Measurements from ENCODE around the gene PCED1B.
"Not testable (repeated sequence)": the region's sequence is repeated elsewhere in the genome, so short reads cannot be mapped to it uniquely, and the experiment has no call there.

PCED1B gene

GRCh38 chr12:47054659-47055058, 24.8 kb upstream of the PCED1B start:
- Mint-ChIP-seq H3K27me3 (no peaks in the 10 kb centered on the region), H3K27ac (no peak overlapping the region), H3K9me3 (ENCODE audit: low read depth) (peaks cover 19% of the 10 kb centered on the region), H3K4me3 (no peak overlapping the region), H3K4me1 (ENCODE audit: low read depth) (no peaks in the 10 kb centered on the region), H3K36me3 (peaks cover 7% of the 10 kb centered on the region)

DNA sequence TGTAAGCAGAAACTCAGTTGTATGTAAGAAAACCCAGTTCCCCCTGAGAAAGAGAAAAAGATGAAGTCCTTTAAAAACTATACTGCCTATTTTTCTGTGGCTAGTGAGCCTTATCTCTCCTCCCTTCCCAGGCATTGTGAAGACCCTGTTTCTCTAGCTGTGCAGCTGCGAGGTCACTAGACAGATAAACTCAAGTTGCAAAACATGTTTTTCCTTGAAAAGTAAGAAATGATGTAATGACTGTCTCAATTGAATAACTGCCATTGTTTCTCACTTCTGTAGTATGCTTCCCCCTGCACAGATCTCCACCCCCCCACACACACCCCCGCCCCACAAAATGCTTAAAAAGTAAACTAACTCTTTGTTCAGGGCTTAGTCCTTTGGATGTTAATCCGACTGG, 23.6 kb upstream of the PCED1B start:
- not testable (repeated sequence) for H3K4me3 Mint-ChIP-seq; H3K36me3 Mint-ChIP-seq; H3K4me1 Mint-ChIP-seq (ENCODE audit: low read depth); H3K27me3 Mint-ChIP-seq; H3K27ac Mint-ChIP-seq
- H3K9me3 Mint-ChIP-seq (ENCODE audit: low read depth), result peaks cover 19% of the 10 kb centered on the region

- H3K27me3 Mint-ChIP-seq; H3K4me1 Mint-ChIP-seq (ENCODE audit: low read depth); H3K4me3 Mint-ChIP-seq; H3K27ac Mint-ChIP-seq; H3K36me3 Mint-ChIP-seq: not testable (repeated sequence)
- H3K9me3 Mint-ChIP-seq (ENCODE audit: low read depth), result peaks cover 12% of the 10 kb centered on the region
Measured at GRCh38 chr12:47056944-47057343, 22.5 kb upstream of the PCED1B start.

DNA sequence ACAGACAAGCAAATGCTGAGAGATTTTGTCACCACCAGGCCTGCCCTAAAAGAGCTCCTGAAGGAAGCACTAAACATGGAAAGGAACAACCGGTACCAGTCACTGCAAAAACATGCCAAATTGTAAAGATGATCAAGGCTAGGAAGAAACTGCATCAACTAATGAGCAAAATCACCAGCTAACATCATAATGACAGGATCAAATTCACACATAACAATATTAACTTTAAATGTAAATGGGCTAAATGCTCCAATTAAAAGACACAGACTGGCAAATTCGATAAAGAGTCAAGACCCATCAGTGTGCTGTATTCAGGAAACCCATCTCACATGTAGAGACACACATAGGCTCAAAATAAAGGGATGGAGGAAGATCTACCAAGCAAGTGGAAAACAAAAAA, 20.8 kb upstream of the PCED1B start:
- not testable (repeated sequence) for H3K36me3 Mint-ChIP-seq; H3K27me3 Mint-ChIP-seq; H3K4me1 Mint-ChIP-seq (ENCODE audit: low read depth); H3K9me3 Mint-ChIP-seq (ENCODE audit: low read depth); H3K27ac Mint-ChIP-seq; H3K4me3 Mint-ChIP-seq

- Mint-ChIP-seq H3K9me3 (ENCODE audit: low read depth) (no peaks in the 10 kb centered on the region), H3K27me3 (no peaks in the 10 kb centered on the region), H3K4me1 (ENCODE audit: low read depth) (peaks cover 5% of the 10 kb centered on the region), H3K27ac (no peak overlapping the region), H3K36me3 (no peaks in the 10 kb centered on the region), H3K4me3 (no peak overlapping the region)
Measured at GRCh38 chr12:47065546-47065945, 13.9 kb upstream of the PCED1B start.

- Mint-ChIP-seq H3K27ac (peak overlapping the region; percentile 2), H3K36me3 (no peaks in the 10 kb centered on the region), H3K9me3 (ENCODE audit: low read depth) (no peaks in the 10 kb centered on the region), H3K4me1 (ENCODE audit: low read depth) (peaks cover 5% of the 10 kb centered on the region), H3K4me3 (no peak overlapping the region), H3K27me3 (no peaks in the 10 kb centered on the region)
Measured at GRCh38 chr12:47066278-47067025, 13.0 kb upstream of the PCED1B start.

DNA sequence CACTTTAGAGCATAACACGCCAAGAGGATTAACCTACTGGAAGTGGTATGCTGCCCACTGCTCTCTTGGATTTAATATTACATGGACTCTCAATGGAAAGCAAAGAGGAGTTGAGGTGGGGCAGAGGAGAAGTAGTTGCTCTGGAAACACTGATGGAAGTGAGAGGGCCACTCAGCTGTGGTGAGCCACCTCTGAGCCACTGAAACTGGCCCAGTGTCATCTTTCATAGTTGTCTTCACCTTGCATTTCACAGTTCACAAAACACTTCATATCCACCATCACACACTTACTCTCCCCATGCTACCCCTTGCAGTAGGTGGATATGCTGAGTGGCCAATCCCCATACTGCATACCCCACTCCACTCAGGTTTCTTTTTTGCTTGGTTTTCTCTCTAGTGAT, 12.2 kb upstream of the PCED1B start:
- Mint-ChIP-seq H3K9me3 (ENCODE audit: low read depth) (no peaks in the 10 kb centered on the region), H3K27me3 (no peaks in the 10 kb centered on the region), H3K36me3 (no peaks in the 10 kb centered on the region), H3K27ac (no peak overlapping the region), H3K4me1 (ENCODE audit: low read depth) (peaks cover 5% of the 10 kb centered on the region), H3K4me3 (no peak overlapping the region)

GRCh38 chr12:47067771-47068431, 11.5 kb upstream of the PCED1B start:
- Mint-ChIP-seq H3K4me1 (ENCODE audit: low read depth) (peaks cover 5% of the 10 kb centered on the region), H3K27me3 (no peaks in the 10 kb centered on the region), H3K4me3 (no peak overlapping the region), H3K27ac (no peak overlapping the region), H3K36me3 (no peaks in the 10 kb centered on the region), H3K9me3 (ENCODE audit: low read depth) (no peaks in the 10 kb centered on the region)

- H3K4me3 Mint-ChIP-seq, result no peak overlapping the region
- H3K27me3 Mint-ChIP-seq, result no peaks in the 10 kb centered on the region
- peaks cover 8% of the 10 kb centered on the region for H3K4me1 Mint-ChIP-seq (ENCODE audit: low read depth)
- no peak overlapping the region for H3K27ac Mint-ChIP-seq
- no peaks in the 10 kb centered on the region for H3K9me3 Mint-ChIP-seq (ENCODE audit: low read depth)
- H3K36me3 Mint-ChIP-seq, result no peaks in the 10 kb centered on the region
Measured at GRCh38 chr12:47068539-47068938, 10.9 kb upstream of the PCED1B start.

GRCh38 chr12:47070310-47070709, 9.1 kb upstream of the PCED1B start:
- Mint-ChIP-seq H3K36me3 (no peaks in the 10 kb centered on the region), H3K27ac (no peak overlapping the region), H3K4me3 (no peak overlapping the region), H3K27me3 (no peaks in the 10 kb centered on the region), H3K4me1 (ENCODE audit: low read depth) (peaks cover 8% of the 10 kb centered on the region), H3K9me3 (ENCODE audit: low read depth) (no peaks in the 10 kb centered on the region)

DNA sequence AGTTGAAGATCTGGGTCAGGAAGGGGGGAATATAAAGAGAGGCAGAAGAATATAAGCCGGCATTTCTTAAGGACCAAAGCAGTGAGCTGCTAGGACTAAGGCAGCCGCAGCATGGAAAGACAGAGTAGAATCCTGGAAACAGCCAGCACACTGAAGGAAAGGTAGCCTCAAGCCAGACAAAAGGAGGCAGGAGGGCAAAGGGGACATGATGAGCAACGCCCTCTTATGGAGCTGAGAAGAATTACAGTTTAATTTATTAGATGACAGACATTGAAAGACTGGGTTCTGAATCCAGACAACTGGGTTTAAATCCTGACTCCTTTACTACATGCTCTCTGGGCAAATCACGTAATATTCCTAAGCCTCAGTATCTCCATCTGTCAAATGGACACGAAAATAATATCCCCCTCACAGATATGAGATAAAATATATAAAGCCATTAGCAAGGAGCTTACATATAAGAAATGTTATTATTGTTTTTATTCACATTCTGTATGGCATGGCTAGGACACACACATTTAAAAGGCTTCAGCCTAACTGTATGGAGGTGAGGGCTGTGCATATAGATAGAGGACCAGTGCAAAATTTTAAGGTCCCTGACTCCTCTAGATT, 8.1 kb upstream of the PCED1B start:
- no peaks in the 10 kb centered on the region for H3K27me3 Mint-ChIP-seq
- peaks cover 6% of the 10 kb centered on the region for H3K36me3 Mint-ChIP-seq
- H3K27ac Mint-ChIP-seq, result no peak overlapping the region
- no peaks in the 10 kb centered on the region for H3K9me3 Mint-ChIP-seq (ENCODE audit: low read depth)
- peaks cover 18% of the 10 kb centered on the region for H3K4me1 Mint-ChIP-seq (ENCODE audit: low read depth)
- H3K4me3 Mint-ChIP-seq, result no peak overlapping the region

GRCh38 chr12:47073951-47074350, 5.5 kb upstream of the PCED1B start:
- Mint-ChIP-seq H3K27me3 (no peaks in the 10 kb centered on the region), H3K9me3 (ENCODE audit: low read depth) (no peaks in the 10 kb centered on the region), H3K4me1 (ENCODE audit: low read depth) (peaks cover 37% of the 10 kb centered on the region), H3K36me3 (peaks cover 14% of the 10 kb centered on the region), H3K27ac (no peak overlapping the region), H3K4me3 (no peak overlapping the region)

DNA sequence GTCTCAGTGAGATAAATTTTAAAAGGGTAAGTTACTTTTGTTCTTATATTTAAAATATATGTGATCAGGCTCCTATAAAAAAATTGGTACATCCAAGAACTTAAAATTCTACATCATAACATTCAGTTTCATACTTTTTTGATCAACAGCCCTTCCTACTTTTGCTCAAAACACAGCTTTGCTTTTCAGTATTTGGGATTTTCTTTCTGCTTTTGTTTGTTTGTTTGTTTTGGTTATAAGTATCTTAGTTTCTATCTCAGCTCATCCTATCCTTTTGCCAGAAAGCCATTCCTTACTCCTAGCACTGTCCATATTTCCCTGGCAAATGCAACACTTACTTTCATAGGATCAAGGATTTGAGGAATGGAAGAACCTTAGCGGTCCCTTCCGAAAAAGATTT, 4.7 kb upstream of the PCED1B start:
- H3K9me3 Mint-ChIP-seq (ENCODE audit: low read depth), result no peaks in the 10 kb centered on the region
- no peaks in the 10 kb centered on the region for H3K27me3 Mint-ChIP-seq
- H3K36me3 Mint-ChIP-seq, result peaks cover 14% of the 10 kb centered on the region
- H3K4me3 Mint-ChIP-seq, result no peak overlapping the region
- no peak overlapping the region for H3K27ac Mint-ChIP-seq
- H3K4me1 Mint-ChIP-seq (ENCODE audit: low read depth), result peaks cover 41% of the 10 kb centered on the region

- Mint-ChIP-seq H3K36me3 (peaks cover 14% of the 10 kb centered on the region), H3K4me3 (peak overlapping the region; percentile 98), H3K4me1 (ENCODE audit: low read depth) (peaks cover 41% of the 10 kb centered on the region), H3K27me3 (no peaks in the 10 kb centered on the region), H3K27ac (no peak overlapping the region), H3K9me3 (ENCODE audit: low read depth) (no peaks in the 10 kb centered on the region)
Measured at GRCh38 chr12:47075192-47076084, 4.0 kb upstream of the PCED1B start.

Data from activated naive CD8-positive, alpha-beta T cell (primary cell).